Measurements from ENCODE around the gene IL31RA. TPM values are rescaled to one million over a fixed set of nuclear protein-coding genes. Genes with fewer than 3 reads are reported as not detected.

Gene IL31RA
- total RNA-seq, 1 donor = 0.43 TPM

- H3K4me3 ChIP-seq (ENCODE audit: low read depth, low read length) = no peak overlapping the region
- no peak for TF ChIP-seq CTCF (IDR thresholded peaks at IDR 0.05; ENCODE audit: insufficient read depth, low read depth, low read length)
- DNase-seq (ENCODE audit: low read depth) = no peak
Measured at GRCh38 chr5:55866485-55866884, 15.3 kb downstream of the IL31RA start.

GRCh38 chr5:55866934-55867333 lies 15.8 kb downstream of the IL31RA start:
- no peak for DNase-seq (ENCODE audit: low read depth)
- H3K4me3 ChIP-seq (ENCODE audit: low read depth, low read length) = no peak overlapping the region
- TF ChIP-seq CTCF (IDR thresholded peaks at IDR 0.05; ENCODE audit: insufficient read depth, low read depth, low read length) = no peak

- peak; percentile 92 for DNase-seq (ENCODE audit: low read depth)
- H3K4me3 ChIP-seq (ENCODE audit: low read depth, low read length) = no peak overlapping the region
- no peak for TF ChIP-seq CTCF (IDR thresholded peaks at IDR 0.05; ENCODE audit: insufficient read depth, low read depth, low read length)
Measured at GRCh38 chr5:55868846-55869245, 17.7 kb downstream of the IL31RA start.

DNA sequence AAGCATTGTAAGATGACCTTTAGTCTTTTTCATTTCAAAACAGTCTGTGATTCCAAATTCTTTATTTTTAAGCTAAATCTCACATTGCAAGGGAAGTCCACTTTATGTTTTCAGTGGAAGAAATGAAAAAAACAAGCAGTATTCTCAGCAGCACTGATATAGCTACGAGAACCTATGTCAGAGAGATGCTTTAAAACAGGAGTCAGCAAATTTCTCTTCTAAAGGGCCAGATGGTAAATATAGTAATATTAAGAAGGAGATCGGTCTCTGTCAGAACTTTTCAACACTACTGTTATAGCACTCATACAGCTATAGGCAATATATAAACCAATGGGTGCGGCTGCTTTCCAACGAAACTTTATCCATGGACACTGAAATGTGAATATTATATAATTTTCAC lies 18.7 kb downstream of the IL31RA start:
- no peak overlapping the region for H3K4me3 ChIP-seq (ENCODE audit: low read depth, low read length)
- no peak for DNase-seq (ENCODE audit: low read depth)
- no peak for TF ChIP-seq CTCF (IDR thresholded peaks at IDR 0.05; ENCODE audit: insufficient read depth, low read depth, low read length)

- no peak overlapping the region for H3K4me3 ChIP-seq (ENCODE audit: low read depth, low read length)
- DNase-seq (ENCODE audit: low read depth) = no peak
- no peak for TF ChIP-seq CTCF (IDR thresholded peaks at IDR 0.05; ENCODE audit: insufficient read depth, low read depth, low read length)
Measured at GRCh38 chr5:55873234-55873633, 22.1 kb downstream of the IL31RA start.

DNA sequence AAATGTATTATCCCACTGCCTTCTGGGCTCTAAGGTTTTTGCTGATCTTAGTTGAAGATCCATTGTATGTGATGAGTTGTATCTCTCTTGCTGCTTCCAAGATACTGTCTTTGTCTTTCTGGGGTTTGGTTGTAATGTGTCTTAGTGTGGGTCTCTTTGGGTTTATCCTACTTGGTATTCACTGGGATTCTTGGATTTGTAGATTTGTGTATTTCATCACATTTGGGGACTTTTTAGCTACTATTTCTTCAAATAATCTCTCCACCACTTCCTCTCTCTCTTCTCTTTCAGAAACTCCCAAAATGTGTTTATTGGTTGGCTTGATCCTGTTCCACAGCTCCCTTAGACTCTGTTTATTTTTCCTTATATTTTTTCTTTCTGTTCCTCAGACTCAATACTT lies 26.5 kb downstream of the IL31RA start:
- no peak overlapping the region for H3K4me3 ChIP-seq (ENCODE audit: low read depth, low read length)
- DNase-seq (ENCODE audit: low read depth) = no peak
- no peak for TF ChIP-seq CTCF (IDR thresholded peaks at IDR 0.05; ENCODE audit: insufficient read depth, low read depth, low read length)

GRCh38 chr5:55880453-55880852 lies 29.3 kb downstream of the IL31RA start:
- no peak overlapping the region for H3K4me3 ChIP-seq (ENCODE audit: low read depth, low read length)
- DNase-seq (ENCODE audit: low read depth) = no peak

More at GRCh38 chr5:55880453-55880852, 29.3 kb downstream of the IL31RA start:
- no peak for TF ChIP-seq CTCF (IDR thresholded peaks at IDR 0.05; ENCODE audit: insufficient read depth, low read depth, low read length)
